Fibroblast of lung (primary cell): ENCODE results near the gene DGCR8.

Experiments used
- CTCF ChIP-seq, 2 donors: IDR thresholded peaks in 1 of 2; conservative IDR thresholded peaks in 1 of 2; 1 replicate in 1 of 2; 2 replicates in 1 of 2; pipeline ENCODE4 v1.5.1; 2011 to 2012; ENCODE audit warnings: low read length in 2 of 2, control low read depth in 1 of 2, inconsistent platforms in 1 of 2, low read depth in 1 of 2, mild to moderate bottlenecking in 1 of 2
- EZH2 ChIP-seq: IDR thresholded peaks from 2 replicates; pipeline ENCODE4 v1.5.1; 2012; ENCODE audit warnings: low read length, control low read depth, mild to moderate bottlenecking; ENCODE audit errors: missing control alignments

GRCh38 chr22:20089226-20089976 lies 9.4 kb downstream of the DGCR8 start:
- TF ChIP-seq CTCF (conservative IDR thresholded peaks at IDR 0.05 in 1 of 2, IDR thresholded peaks at IDR 0.05 in 1 of 2; ENCODE audit: low read depth in 1 of 2, low read length in 2 of 2) (no peak), EZH2 (no peak)
